HL-60 (cell line): ENCODE measurements around the gene ICAM2.

Source experiments
- CTCF ChIP-seq: IDR thresholded peaks from one replicate; pipeline ENCODE4 v1.5.1; 2011; ENCODE audit warnings: low read length, control low read depth, inconsistent platforms; ENCODE audit not compliant: insufficient read depth
- GABPA ChIP-seq: IDR thresholded peaks from 2 replicates; pipeline ENCODE4 v1.6.1; 2012; ENCODE audit warnings: low read depth
- POLR2AphosphoS5 ChIP-seq: IDR thresholded peaks from 2 replicates; pipeline ENCODE4 v1.6.1; 2012; ENCODE audit warnings: low read depth
- REST ChIP-seq: IDR thresholded peaks from 2 replicates; pipeline ENCODE4 v1.6.1; 2012; ENCODE audit warnings: low read depth; ENCODE audit not compliant: insufficient replicate concordance

GRCh38 chr17:63998721-63999679, 21.4 kb downstream of the ICAM2 start:
- TF ChIP-seq POLR2AphosphoS5, result no peak
- no peak for TF ChIP-seq CTCF
- no peak for TF ChIP-seq REST
- no peak for TF ChIP-seq GABPA
